Activated CD8-positive, alpha-beta T cell treated with anti-CD3 and anti-CD28 coated beads, Interleukin-2, amount 10 ng/mL, durations not matched to agents 7 days and 5 days (primary cell): ENCODE data around the gene GOT1. TPM values are rescaled to one million over a fixed set of nuclear protein-coding genes. Genes with fewer than 3 reads are reported as not detected.

Experiments used
- ATAC-seq: fragments of 150-1000 bp; cut with Tn5 transposase; one replicate; pipeline ENCODE4 v1.10.0; 2021; ENCODE audit warnings: moderate library complexity
- CTCF ChIA-PET: fragments of 350-600 bp; sonication (Branson Sonifier 250); formaldehyde crosslinking; loops from one replicate; lab custom pipeline; 2021; ENCODE audit warnings: antibody characterized with exemption; lab: Charles Lee
- POLR2A ChIA-PET: fragments of 350-600 bp; sonication (Branson Sonifier 250); formaldehyde crosslinking; loops from one replicate; lab custom pipeline; 2021; ENCODE audit warnings: antibody characterized with exemption; lab: Charles Lee
- DNase-seq: peaks from one replicate; pipeline ENCODE4 v3.0.0-alpha.2; 2020
- H3K27ac Mint-ChIP-seq: one replicate; pipeline ENCODE4 v1.8.0; 2021; ENCODE audit warnings: mild to moderate bottlenecking, mixed read lengths
- H3K27me3 Mint-ChIP-seq: one replicate; pipeline ENCODE4 v1.8.0; 2021; ENCODE audit warnings: low read depth, mixed read lengths
- H3K36me3 Mint-ChIP-seq: one replicate; pipeline ENCODE4 v1.8.0; 2021; ENCODE audit warnings: low read depth, mixed read lengths
- H3K4me1 Mint-ChIP-seq: one replicate; pipeline ENCODE4 v1.8.0; 2021; ENCODE audit warnings: low read depth, mixed read lengths
- H3K4me3 Mint-ChIP-seq: one replicate; pipeline ENCODE4 v1.8.0; 2021; ENCODE audit warnings: mild to moderate bottlenecking, mixed read lengths
- H3K9me3 Mint-ChIP-seq: one replicate; pipeline ENCODE4 v1.8.0; 2022; ENCODE audit warnings: mixed read lengths; ENCODE audit not compliant: insufficient read depth
- total RNA-seq, 2 experiments: library from RNA; stranded (reverse); gene quantifications; one replicate each; pipeline ENCODE4 v1.2.3, GENCODE V29; 2021

The GOT1 gene
- total RNA-seq, 2 experiments from 2014 or later: 31.2 to 37.1 TPM

GRCh38 chr10:99432047-99432446 lies 1.6 kb upstream of the GOT1 start:
- Mint-ChIP-seq H3K4me1 (peaks cover 37% of the 10 kb centered on the region), H3K9me3 (no peaks in the 10 kb centered on the region), H3K36me3 (peaks cover 7% of the 10 kb centered on the region), H3K4me3 (peak overlapping the region; percentile 98), H3K27me3 (no peaks in the 10 kb centered on the region), H3K27ac (peak overlapping the region; percentile 69)
- ChIA-PET POLR2A (no interaction called here), CTCF (interaction anchor here (2.2 kb wide), 1 partner anchor 181 kb away, joined by 7 read pairs; no protein-coding TSS in a partner anchor)
- no peak for DNase-seq
- ATAC-seq: no peak

GRCh38 chr10:99431190-99431760 lies 851 bp upstream of the GOT1 start:
- CTCF ChIA-PET: interaction anchor here (1.2 to 2.2 kb wide), 6 partner anchors 8 to 188 kb away, joined by 3 to 8 read pairs (median 6); no protein-coding TSS in a partner anchor
- Mint-ChIP-seq H3K4me3 (peak overlapping the region; percentile 98), H3K27ac (peak overlapping the region; percentile 98), H3K36me3 (peaks cover 7% of the 10 kb centered on the region), H3K4me1 (peaks cover 37% of the 10 kb centered on the region), H3K27me3 (no peaks in the 10 kb centered on the region), H3K9me3 (no peaks in the 10 kb centered on the region)
- ATAC-seq (no peak), DNase-seq (no peak)
- POLR2A ChIA-PET: interaction anchor here (1.2 to 1.3 kb wide), 2 partner anchors 185 to 188 kb away, joined by 5 to 8 read pairs; no protein-coding TSS in a partner anchor

GRCh38 chr10:99430116-99430450 lies 341 bp downstream of the GOT1 start:
- H3K36me3 Mint-ChIP-seq: peaks cover 7% of the 10 kb centered on the region
- no peaks in the 10 kb centered on the region for H3K27me3 Mint-ChIP-seq
- H3K4me1 Mint-ChIP-seq: peaks cover 37% of the 10 kb centered on the region
- ChIA-PET CTCF (interaction anchor here (0.8 to 2.2 kb wide), 7 partner anchors 9 to 189 kb away, joined by 3 to 8 read pairs (median 4); no protein-coding TSS in a partner anchor), POLR2A (interaction anchor here (1.2 kb wide), 1 partner anchor 186 kb away, joined by 5 read pairs; no protein-coding TSS in a partner anchor)
- peak overlapping the region; percentile 98 for H3K4me3 Mint-ChIP-seq
- no peaks in the 10 kb centered on the region for H3K9me3 Mint-ChIP-seq
- DNase-seq (no peak), ATAC-seq (no peak)
- H3K27ac Mint-ChIP-seq: peak overlapping the region; percentile 98

GRCh38 chr10:99429517-99430095 lies 818 bp downstream of the GOT1 start:
- H3K27ac Mint-ChIP-seq: peak overlapping the region; percentile 98
- H3K4me1 Mint-ChIP-seq: peaks cover 37% of the 10 kb centered on the region
- H3K9me3 Mint-ChIP-seq: no peaks in the 10 kb centered on the region
- no peaks in the 10 kb centered on the region for H3K27me3 Mint-ChIP-seq
- POLR2A ChIA-PET: interaction anchor here (1.2 kb wide), 1 partner anchor 187 kb away, joined by 5 read pairs; no protein-coding TSS in a partner anchor
- CTCF ChIA-PET: interaction anchor here (1.2 to 2.2 kb wide), 6 partner anchors 9 to 189 kb away, joined by 3 to 8 read pairs (median 4); no protein-coding TSS in a partner anchor
- H3K4me3 Mint-ChIP-seq: peak overlapping the region; percentile 98
- no peak for DNase-seq
- H3K36me3 Mint-ChIP-seq: peaks cover 11% of the 10 kb centered on the region
- ATAC-seq: no peak

GRCh38 chr10:99427566-99428190 lies 2.7 kb downstream of the GOT1 start:
- CTCF ChIA-PET: interaction anchor here (0.9 to 1.1 kb wide), 2 partner anchors 9 to 20 kb away, joined by 4 to 5 read pairs; no protein-coding TSS in a partner anchor
- H3K9me3 Mint-ChIP-seq: no peaks in the 10 kb centered on the region
- ATAC-seq: no peak
- POLR2A ChIA-PET: interaction anchor here (0.7 kb wide), 1 partner anchor 16 kb away, joined by 4 read pairs; no protein-coding TSS in a partner anchor
- peaks cover 31% of the 10 kb centered on the region for H3K4me1 Mint-ChIP-seq
- no peak for DNase-seq
- H3K36me3 Mint-ChIP-seq: peaks cover 14% of the 10 kb centered on the region
- no peak overlapping the region for H3K27ac Mint-ChIP-seq
- no peak overlapping the region for H3K4me3 Mint-ChIP-seq
- H3K27me3 Mint-ChIP-seq: no peaks in the 10 kb centered on the region

GRCh38 chr10:99426689-99427088 lies 3.7 kb downstream of the GOT1 start:
- POLR2A ChIA-PET: no interaction called here

GRCh38 chr10:99425204-99425603 lies 5.2 kb downstream of the GOT1 start:
- Mint-ChIP-seq H3K4me3 (no peak overlapping the region), H3K4me1 (peaks cover 15% of the 10 kb centered on the region), H3K9me3 (no peaks in the 10 kb centered on the region), H3K27me3 (no peaks in the 10 kb centered on the region), H3K36me3 (peaks cover 15% of the 10 kb centered on the region), H3K27ac (no peak overlapping the region)
- DNase-seq: no peak
- ChIA-PET POLR2A (no interaction called here), CTCF (no interaction called here)
- ATAC-seq: no peak

More at GRCh38 chr10:99426689-99427088, 3.7 kb downstream of the GOT1 start:
- CTCF ChIA-PET: interaction anchor here (1.0 kb wide), 1 partner anchor 9 kb away, joined by 5 read pairs; no protein-coding TSS in a partner anchor
- Mint-ChIP-seq H3K36me3 (peaks cover 14% of the 10 kb centered on the region), H3K27ac (no peak overlapping the region), H3K4me3 (no peak overlapping the region), H3K27me3 (no peaks in the 10 kb centered on the region), H3K9me3 (no peaks in the 10 kb centered on the region), H3K4me1 (peaks cover 22% of the 10 kb centered on the region)
- ATAC-seq: no peak
- DNase-seq: no peak

GRCh38 chr10:99424656-99425055 lies 5.8 kb downstream of the GOT1 start:
- ChIA-PET POLR2A (no interaction called here), CTCF (interaction anchor here (2.8 kb wide), 1 partner anchor 11 kb away, joined by 13 read pairs; no protein-coding TSS in a partner anchor)
- Mint-ChIP-seq H3K27ac (no peak overlapping the region), H3K27me3 (no peaks in the 10 kb centered on the region), H3K36me3 (peaks cover 21% of the 10 kb centered on the region), H3K4me1 (peaks cover 10% of the 10 kb centered on the region), H3K9me3 (no peaks in the 10 kb centered on the region), H3K4me3 (no peak overlapping the region)
- ATAC-seq (no peak), DNase-seq (no peak)

GRCh38 chr10:99422529-99423096 lies 7.8 kb downstream of the GOT1 start:
- DNase-seq (no peak), ATAC-seq (no peak)
- no peaks in the 10 kb centered on the region for H3K27me3 Mint-ChIP-seq
- H3K9me3 Mint-ChIP-seq: no peaks in the 10 kb centered on the region
- H3K4me3 Mint-ChIP-seq: no peak overlapping the region
- H3K36me3 Mint-ChIP-seq: peaks cover 33% of the 10 kb centered on the region
- no peak overlapping the region for H3K27ac Mint-ChIP-seq
- no peaks in the 10 kb centered on the region for H3K4me1 Mint-ChIP-seq
- POLR2A ChIA-PET: no interaction called here
- CTCF ChIA-PET: interaction anchor here (2.8 kb wide), 1 partner anchor 13 kb away, joined by 13 read pairs; no protein-coding TSS in a partner anchor

GRCh38 chr10:99421233-99421739 lies 9.1 kb downstream of the GOT1 start:
- ChIA-PET POLR2A (no interaction called here), CTCF (no interaction called here)
- H3K4me3 Mint-ChIP-seq: no peak overlapping the region
- no peaks in the 10 kb centered on the region for H3K9me3 Mint-ChIP-seq
- DNase-seq (no peak), ATAC-seq (no peak)
- peaks cover 38% of the 10 kb centered on the region for H3K36me3 Mint-ChIP-seq
- no peaks in the 10 kb centered on the region for H3K4me1 Mint-ChIP-seq
- no peaks in the 10 kb centered on the region for H3K27me3 Mint-ChIP-seq
- H3K27ac Mint-ChIP-seq: no peak overlapping the region

GRCh38 chr10:99419688-99420087 lies 10.7 kb downstream of the GOT1 start:
- Mint-ChIP-seq H3K27me3 (no peaks in the 10 kb centered on the region), H3K27ac (no peak overlapping the region), H3K9me3 (no peaks in the 10 kb centered on the region), H3K4me1 (no peaks in the 10 kb centered on the region), H3K4me3 (no peak overlapping the region), H3K36me3 (peaks cover 41% of the 10 kb centered on the region)
- CTCF ChIA-PET: interaction anchor here (1.6 kb wide), 1 partner anchor 16 kb away, joined by 5 read pairs; no protein-coding TSS in a partner anchor
- ATAC-seq (no peak), DNase-seq (no peak)
- POLR2A ChIA-PET: no interaction called here
